ENCODE measurements around the gene XPO4.
"Not testable (repeated sequence)": the region's sequence is repeated elsewhere in the genome, so short reads cannot be mapped to it uniquely, and the experiment has no call there.

Gene XPO4

GRCh38 chr13:20890540-20890939 lies 12.0 kb downstream of the XPO4 start:
- not testable (repeated sequence) for DNase-seq

- no peak for DNase-seq
Observed at GRCh38 chr13:20882206-20882605, 20.3 kb downstream of the XPO4 start.

- DNase-seq, result no peak
Observed at GRCh38 chr13:20877902-20878301, 24.6 kb downstream of the XPO4 start.

GRCh38 chr13:20876802-20877201 lies 25.7 kb downstream of the XPO4 start:
- DNase-seq, result not testable (repeated sequence)

- not testable (repeated sequence) for DNase-seq
Observed at GRCh38 chr13:20874439-20874838, 28.1 kb downstream of the XPO4 start.

GRCh38 chr13:20873348-20873747 lies 29.2 kb downstream of the XPO4 start:
- no peak for DNase-seq

- DNase-seq, result no peak
Observed at GRCh38 chr13:20870829-20871228, 31.7 kb downstream of the XPO4 start.

GRCh38 chr13:20869540-20869939 lies 33.0 kb downstream of the XPO4 start:
- no peak for DNase-seq

GRCh38 chr13:20867408-20867807 lies 35.1 kb downstream of the XPO4 start:
- no peak for DNase-seq

- DNase-seq, result not testable (repeated sequence)
Observed at GRCh38 chr13:20861666-20862065, 40.9 kb downstream of the XPO4 start.

- no peak for DNase-seq
Observed at GRCh38 chr13:20860844-20861243, 41.7 kb downstream of the XPO4 start.

GRCh38 chr13:20856650-20857049 lies 45.9 kb downstream of the XPO4 start:
- no peak for DNase-seq

- no peak for DNase-seq
Observed at GRCh38 chr13:20851844-20852402, 50.6 kb downstream of the XPO4 start.

- no peak for DNase-seq
Observed at GRCh38 chr13:20848944-20849343, 53.6 kb downstream of the XPO4 start.

- DNase-seq, result no peak
Observed at GRCh38 chr13:20848203-20848602, 54.3 kb downstream of the XPO4 start.

GRCh38 chr13:20847296-20847695 lies 55.2 kb downstream of the XPO4 start:
- no peak for DNase-seq

GRCh38 chr13:20843166-20843565 lies 59.4 kb downstream of the XPO4 start:
- no peak for DNase-seq

GRCh38 chr13:20840568-20840967 lies 62.0 kb downstream of the XPO4 start:
- no peak for DNase-seq

- DNase-seq, result no peak
Observed at GRCh38 chr13:20833900-20834679, 68.5 kb downstream of the XPO4 start.

GRCh38 chr13:20832861-20833260 lies 69.7 kb downstream of the XPO4 start:
- no peak for DNase-seq

GRCh38 chr13:20831933-20832332 lies 70.6 kb downstream of the XPO4 start:
- no peak for DNase-seq

- no peak for DNase-seq
Observed at GRCh38 chr13:20831254-20831653, 71.3 kb downstream of the XPO4 start.

- no peak for DNase-seq
Observed at GRCh38 chr13:20828539-20829364, 73.8 kb downstream of the XPO4 start.
